Hematopoietic multipotent progenitor cell treated with erythropoietin and hydrocortisone succinate and interleukin-3 and kit ligand, for 6 days (in vitro differentiated cells): ENCODE results near the gene ACSL3.
"Not testable (repeated sequence)": the region's sequence is repeated elsewhere in the genome, so short reads cannot be mapped to it uniquely, and the experiment has no call there.

Experiments used
- DNase-seq: peaks from one replicate; pipeline ENCODE4 v3.0.0-alpha.2; 2015

Gene ACSL3

DNA sequence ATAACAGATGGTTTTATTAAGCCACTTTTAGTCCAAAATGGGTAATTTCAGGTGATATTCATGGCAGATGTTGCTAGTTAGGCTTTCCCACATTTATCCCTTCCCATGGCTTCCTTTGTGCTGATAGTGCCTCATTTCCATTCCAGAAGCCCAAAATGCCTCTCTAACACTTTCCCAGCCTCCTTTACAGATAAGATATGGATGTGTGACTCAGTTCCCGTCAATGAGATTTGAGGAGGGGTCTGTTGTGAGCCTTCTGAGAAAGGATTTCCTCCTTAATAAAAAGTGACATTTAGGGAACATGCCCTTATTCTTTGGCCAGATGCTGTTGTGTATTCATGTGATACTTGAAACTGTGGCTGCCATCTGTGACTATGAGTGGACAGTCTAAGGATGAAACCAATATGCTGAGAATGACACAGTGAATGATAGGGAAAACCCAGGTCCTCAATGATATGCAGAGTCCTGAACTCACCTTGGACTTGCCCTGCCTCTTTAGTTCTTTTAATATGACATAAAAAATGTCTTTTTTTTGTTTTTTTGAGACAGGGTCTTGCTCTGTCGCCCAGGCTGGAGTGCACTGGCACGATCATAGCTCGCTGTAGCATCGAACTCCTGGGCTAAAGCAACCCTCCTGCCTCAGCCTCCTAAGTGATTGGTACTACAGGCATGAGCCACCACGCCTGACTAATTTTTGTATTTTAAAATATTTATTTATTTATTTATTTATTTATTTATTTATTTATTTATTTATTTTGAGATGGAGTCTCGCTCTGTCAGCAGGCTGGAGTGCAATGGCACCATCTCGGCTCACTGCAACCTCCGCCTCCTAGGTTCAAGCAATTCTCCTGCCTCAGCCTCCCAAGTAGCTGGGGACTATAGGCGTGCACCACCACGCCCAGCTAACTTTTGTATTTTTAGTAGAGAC is 5.8 kb upstream of the ACSL3 start:
- no peak for DNase-seq

DNA sequence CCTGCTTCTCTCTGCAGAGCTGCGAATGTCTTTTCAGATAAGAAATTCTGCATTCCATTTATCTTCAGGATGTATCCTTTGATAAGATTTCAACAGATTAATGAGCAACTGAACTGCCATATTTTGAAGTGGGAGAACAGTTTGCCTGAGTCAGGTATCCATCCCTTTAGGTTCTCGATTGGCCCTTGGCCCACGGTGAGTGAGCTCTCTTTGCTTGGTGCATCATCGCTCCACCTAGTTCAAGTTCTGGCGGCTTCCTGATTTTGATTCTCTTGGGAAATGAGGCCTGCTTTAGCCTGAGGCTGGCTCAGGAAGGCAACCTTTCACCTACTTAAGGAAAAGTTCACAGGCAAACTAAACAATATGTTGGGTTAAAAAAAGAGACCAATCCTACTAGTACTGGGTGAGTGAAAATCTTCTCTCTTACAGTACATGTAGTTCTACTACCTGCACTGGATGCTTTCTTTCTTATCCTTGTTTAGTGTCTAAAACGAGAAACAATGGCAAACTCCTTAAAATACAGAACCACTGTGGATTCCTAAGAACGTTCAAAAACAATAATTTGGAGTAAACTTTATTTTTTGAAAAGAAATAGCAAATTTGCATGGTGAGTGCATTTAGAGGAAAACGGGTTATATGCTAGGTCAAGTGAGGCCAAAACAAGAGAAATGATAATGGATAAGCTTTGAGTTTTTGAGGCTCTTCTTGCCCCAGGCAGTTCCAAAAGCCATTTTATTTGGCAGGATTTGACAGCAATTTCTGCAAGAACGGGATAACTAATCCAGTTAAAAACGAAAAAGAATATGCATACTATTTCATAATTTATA is 837 bp upstream of the ACSL3 start:
- peak; percentile 33 for DNase-seq

DNA sequence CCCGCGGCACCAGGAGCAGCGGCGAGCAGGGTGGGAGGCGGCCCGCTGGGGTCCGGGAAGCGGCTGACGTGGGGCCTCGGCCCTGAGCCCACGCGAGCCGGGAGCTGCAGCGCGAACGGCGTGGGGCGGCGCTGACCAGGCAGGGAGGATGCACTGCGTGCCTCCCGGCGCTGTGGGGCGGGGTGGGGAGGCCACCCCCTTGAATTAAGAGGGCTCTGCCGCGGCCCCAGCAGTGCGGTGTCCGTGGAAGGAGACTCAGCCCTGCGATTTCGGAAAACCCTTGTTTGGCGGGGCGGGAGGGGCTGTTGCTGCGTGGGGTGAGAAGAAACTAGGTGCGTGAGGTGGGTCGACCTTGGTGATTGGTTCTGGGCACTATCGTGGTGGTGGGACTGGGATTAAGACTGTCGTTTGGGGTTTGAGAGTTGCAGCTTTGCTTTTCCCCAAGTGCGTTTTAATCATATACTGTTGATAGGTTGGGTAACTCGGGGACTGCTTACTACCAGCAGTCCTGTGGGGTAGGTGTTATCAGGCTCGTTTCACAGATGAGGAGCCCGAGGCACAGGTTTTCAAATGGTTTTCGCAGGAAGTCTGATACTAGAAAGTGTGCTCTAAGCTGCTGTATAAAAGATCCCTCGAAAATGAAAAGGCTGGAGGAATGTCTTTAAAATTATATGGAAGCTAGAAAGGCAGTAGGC is 722 bp downstream of the ACSL3 start:
- peak; percentile 47 for DNase-seq

DNA sequence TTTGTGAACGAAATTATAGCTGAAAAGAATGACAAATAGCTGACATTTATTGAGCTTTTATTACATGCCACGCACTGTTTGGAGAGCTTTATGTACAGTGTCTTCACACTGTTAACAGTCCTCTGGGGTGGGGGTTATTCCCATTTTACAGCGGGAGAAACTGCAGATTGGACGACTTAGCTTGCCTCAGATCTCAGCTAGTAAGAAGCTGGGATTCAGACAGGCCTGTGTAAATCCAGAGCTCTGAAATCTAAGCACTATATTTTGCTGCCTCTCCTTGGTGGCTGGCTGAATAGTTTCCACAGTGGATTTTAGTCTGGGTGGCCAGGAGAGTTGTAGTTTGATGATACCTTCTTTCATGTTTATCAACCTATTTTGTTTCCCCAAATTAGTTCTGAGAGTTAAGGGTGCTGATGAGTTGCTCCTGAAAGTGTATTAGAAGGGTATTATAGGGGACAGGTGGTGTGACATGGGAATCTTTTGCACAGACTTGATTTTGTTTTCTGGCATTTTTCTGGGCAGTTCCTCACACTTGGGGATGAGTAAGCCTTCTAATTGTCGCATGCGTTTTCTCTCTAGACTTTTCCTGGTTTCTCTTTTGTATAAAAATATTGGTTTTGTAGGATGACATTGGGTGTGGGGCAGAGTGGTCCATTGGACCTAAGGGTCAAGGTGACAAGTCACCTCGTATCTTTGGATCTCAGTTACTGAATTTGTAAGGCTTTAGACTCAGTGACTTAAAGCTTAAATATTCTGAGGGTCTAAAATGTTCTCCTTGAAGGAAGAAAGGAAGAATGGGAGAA is 1.5 kb downstream of the ACSL3 start:
- peak; percentile 25 for DNase-seq

DNA sequence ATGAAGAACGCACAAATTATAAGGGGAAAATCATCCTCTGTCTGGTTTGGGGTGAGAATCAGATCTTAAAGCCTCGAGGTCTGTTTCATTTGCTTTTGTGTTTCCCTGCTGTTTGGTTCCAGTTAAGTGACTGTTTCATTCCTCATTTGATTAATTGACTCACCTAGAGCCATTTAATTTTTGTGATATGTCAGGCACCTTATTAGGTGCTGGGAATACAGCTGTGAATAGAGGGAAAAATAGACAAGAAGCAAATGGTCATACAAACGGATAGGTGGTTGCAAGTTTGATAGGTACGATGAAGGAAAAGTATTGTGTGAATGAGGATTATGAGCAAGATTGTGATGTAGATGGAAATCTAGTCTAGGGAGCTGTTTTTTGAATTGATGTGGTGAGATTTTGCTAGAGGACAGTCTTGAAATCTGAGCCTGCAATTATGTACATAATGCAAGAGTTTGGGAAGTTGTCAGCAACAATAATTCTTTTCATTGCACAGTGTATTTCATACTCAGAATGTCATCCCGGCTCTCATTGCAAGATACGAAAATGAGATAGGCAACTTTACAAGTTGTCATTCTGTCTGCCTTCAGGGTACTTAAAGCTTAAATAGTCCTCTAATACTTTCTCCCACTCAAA is 2.2 kb downstream of the ACSL3 start:
- no peak for DNase-seq

DNA sequence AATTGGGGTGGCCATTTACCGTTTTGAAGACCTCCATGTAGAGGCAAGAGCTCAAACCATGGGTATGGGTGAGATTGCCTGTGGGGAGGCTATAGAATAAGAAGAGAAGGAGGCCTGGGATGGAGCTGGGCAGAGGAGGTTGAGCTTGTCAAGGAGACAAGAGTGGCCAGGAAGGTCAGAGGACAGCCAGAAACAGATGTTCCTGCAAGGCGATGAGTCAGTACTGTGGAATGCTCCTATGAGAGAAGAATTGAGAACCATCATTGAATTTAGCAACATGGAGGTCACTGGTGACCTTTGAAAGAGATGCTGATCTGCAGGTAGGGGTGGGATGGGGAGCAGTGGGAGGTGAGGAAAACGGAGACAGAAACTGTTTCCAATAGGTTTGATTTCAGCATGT is 3.5 kb downstream of the ACSL3 start:
- DNase-seq: no peak

DNA sequence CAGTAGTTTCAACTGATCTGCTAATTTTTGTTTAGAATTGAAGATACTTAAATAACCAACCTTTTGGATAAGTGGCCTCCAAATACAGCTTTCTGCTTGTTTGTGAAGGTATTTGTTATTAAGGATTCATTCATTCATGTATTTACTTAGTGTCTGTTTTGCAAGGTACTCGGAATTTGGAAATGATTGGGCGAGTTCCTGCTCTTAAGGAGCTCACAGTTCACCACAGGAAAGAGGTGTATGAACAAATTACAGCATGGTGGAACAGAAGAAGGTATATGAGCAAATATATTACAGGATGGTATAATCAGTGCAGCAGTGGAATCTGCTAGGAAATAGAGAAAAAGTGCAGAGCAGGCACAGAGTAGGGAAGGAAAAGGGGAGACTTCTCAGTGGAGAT is 4.5 kb downstream of the ACSL3 start:
- DNase-seq: no peak

DNA sequence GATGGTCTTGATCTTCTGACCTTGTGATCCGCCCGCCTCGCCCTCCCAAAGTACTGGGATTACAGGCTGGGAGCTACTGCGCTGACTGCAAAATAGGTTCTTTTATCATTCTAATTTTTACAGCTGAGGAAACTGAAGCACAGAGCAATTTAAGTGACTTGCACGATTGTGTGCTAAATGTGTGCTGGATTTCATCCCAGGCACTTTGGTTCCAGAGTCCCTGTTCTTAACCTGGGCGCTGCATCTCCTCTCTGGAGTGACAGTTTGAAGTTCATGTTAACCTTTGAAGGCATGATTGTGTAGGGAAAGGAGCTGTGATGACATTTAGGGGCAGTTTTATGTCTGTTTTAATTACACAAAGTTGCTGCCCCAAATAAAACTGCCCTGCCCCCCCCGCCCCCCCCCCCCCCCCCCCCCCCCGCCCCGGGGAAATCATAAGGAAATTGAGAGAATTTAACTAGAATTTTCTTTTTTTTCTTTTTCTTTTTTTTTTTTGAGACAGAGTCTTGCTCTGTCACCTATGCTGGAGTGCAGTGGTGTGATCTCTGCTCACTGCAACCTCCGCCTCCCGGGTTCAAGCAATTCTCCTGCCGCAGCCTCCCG is 5.6 kb downstream of the ACSL3 start:
- DNase-seq: no peak

DNA sequence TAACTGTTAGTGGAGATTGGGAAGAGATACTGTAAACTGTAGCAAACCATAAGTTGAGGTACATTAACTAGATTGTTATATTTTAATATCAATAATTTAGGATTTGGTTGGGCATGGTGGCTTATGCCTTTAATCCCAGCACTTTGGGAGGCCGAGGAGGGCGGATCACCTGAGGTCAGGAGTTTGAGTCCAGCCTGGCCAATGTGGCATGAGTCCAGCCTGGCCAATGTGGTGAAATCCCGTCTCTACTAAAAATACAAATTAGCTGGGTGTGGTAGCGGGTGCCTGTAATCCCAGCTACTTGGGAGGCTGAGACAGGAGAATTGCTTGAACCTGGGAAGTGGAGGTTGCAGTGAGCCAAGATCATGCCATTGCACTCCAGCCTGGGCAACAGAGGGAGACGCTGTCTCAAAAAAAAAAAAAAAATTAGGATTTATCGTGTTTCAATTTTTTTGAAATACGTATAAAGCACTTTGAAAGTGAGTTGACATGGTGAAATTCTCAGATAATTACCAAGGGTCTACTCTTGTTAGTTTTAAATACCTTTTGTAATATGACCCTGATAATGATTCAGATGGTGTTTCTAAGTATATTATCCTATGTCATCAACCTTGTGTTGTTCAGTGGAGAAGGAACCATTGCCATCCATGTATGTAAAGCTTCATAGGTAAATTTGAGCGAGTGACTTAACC is 7.9 kb downstream of the ACSL3 start:
- not testable (repeated sequence) for DNase-seq

DNA sequence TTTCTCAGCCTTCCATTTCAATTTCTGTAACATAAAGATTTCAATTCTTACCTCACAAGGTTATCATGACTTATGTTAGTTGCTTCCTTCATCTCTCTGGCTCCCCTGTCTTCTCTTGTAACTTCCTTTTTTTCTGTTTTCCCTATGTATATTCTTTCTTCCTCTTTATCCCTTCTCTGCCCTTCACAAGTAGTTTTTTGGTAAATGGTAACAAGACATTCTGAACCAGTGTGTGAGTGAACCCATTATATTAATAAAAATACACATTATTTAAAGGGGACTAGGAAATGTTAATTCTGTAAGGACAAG is 8.4 kb downstream of the ACSL3 start:
- no peak for DNase-seq

DNA sequence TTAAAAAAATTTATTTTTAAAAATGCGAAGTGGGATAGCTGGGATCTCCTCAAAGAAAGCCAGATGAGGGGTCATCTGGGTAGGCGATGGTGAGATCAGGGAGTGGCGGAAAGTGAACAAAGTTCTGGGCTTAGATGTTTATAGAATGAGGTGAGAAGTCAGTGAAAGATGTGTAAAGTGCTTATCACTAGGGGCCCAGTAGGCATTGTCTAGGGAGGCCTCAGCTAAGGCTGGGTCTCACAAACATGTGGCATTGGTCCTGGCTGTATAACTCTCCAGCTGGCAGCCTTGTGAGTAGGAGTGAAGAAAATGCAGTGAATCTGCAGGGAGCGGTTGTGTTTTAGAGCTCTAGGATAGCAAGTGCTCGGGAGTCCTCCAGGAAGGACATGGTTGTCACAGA is 10.5 kb downstream of the ACSL3 start:
- peak; percentile 33 for DNase-seq

DNA sequence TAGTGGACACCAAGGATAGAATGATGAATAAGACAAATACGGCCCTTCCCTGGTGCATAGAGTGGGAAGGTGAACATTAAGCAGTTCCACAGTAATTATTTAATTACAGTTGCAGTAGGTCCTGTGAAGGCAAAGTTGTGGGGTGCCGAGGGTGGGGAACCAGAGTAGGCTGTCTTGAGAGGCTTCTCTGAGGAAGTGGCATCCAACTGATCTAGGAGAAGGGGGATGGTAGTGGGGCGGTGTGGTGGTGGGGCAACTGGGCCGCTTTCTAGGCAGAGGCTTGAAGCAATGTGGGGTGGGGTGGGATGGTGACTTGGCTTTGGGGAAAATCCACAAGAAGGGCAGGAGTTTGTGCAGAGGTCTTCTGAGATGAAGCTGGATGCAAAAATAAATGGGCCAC is 11.7 kb downstream of the ACSL3 start:
- DNase-seq: no peak

DNA sequence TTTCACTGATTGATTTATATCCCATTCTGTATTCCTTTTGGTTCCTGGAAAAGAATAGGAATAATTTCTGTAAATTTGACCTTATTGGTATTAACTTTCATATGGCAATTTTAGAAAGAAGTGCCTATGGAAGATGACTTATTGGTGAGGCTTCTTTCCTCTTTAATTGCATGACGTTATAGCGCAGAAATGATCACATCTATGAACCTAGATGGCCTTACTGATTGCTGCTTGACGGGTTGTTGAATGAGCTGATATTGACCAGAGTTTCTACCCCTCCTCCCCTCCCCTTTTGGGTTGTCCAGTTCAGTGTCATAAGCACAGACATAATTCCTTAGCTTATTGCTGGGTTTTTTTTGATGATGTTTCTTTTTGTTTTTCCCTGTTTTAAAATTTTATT is 14.6 kb downstream of the ACSL3 start:
- DNase-seq: no peak

DNA sequence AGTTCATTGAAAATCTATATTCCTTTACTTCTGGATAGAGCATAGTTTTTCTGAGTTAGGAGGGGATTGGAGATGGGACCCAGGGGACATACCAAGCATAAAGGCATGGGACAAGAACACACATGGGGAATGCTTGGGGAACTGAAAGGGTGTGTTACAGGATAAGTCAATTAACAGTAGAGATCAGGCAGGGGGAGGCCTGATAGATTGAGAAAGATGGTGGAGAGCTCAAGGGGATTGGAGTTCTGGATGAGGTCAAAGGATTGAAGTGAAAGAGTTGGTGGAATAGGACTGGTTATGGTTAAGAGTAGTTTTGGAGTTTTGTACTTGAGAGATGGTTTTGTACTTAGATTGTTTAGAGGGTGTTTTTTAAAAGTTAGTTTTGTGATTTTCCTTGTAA is 16.1 kb downstream of the ACSL3 start:
- DNase-seq: no peak

DNA sequence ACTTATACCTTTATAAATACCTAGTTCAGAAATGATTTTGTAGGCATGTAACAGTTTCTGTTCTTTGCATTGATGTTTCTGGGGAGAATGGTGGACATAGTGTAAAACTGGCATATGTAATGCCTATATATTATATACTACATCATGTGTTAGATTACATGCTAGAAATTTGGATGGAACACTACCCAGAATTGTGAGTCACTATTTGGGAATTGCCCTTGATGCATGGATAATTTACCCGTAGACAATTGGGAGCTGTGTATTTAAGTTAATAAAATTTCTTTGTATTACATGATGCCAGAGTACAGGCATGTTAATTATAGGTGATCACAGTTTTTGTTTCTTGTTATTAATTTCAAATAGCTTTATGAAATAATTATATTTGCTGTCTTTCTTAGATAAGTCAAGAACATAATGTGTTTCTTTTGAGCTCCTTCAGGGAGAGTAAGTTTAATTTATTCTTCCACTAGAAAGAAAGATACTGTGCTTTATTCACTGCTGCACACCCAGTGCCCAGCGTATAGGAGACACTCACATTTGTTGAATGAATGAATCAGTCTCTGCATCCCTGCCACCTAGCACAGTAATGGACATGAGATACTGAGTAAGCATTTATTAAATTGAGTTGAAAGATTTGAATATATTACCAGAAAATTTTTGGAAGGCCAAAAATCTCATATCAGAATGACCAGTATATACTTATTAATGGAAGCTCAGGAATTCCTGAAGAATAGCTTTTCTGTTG is 16.9 kb downstream of the ACSL3 start:
- no peak for DNase-seq

DNA sequence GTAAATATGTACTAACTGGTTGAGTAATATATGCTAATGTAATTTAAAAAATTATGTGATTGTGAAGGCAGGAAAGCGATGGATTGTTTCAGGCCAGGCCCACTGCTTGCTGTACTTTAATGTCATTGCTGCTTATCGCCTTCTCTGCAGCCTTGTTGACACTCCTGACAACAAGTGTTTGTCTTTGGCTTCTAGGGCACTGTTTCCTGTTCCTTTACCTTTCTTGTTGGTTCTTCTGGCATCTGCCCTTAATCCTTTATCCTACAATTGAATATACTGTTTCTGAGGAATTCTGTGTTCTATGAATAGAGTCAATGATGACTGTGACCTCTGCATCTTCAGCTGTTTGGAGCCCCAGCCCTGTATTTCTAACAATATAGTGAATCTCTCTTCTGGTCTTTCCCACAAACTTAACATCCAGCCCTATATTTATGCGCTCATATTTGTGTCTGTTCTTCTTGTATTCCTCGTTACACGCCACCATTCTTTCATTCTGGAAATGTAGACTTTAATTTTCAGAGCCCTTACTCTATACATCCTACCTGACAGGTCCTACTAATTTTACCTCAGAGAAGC is 17.6 kb downstream of the ACSL3 start:
- no peak for DNase-seq

DNA sequence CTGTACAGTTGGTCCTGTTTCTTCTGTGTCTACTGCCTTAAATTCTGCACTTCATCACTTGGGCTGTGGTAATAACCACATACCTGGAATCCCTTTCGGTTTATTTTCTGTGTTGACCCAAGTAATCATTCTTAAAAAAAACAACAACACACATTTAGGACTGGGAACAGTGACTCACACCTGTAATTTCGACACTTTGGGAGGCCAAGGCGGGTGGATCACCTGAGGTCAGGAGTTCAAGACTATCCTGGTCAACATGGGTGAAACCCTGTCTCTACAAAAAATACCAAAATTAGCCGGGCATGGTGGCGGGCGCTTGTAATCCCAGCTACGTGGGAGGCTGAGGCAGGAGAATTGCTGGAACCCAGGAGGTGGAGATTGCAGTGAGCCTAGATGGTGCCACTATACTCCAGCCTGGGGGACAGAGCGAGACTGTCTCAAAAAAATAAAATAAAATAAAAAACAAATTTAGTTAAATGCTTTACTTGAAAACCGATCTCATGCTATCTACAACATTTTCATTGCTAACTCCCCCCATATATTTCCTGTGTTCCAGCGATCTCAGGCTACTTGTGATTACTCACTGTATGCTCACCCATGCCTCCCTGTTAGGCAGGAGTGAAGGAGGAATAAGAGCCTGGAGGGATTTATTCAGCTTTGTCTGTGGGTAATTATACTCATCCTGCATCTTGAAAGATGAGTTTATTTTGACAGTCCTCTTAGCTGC is 18.2 kb downstream of the ACSL3 start:
- DNase-seq: no peak

DNA sequence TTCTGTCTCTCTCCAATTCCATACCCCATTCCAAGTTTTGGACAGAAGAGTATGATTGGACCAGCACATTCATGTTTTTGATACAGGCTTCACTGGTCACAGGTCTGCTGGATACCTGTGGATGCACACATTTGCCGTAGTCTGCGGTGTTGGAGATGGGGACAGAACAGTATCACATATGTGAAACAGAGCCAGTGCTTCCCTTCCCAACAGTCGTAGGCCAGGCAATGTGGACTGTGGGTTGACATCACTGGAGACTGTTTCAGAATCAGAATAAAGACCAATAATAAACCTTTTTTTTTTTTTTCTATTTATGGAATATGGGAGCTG is 18.7 kb downstream of the ACSL3 start:
- DNase-seq: no peak

DNA sequence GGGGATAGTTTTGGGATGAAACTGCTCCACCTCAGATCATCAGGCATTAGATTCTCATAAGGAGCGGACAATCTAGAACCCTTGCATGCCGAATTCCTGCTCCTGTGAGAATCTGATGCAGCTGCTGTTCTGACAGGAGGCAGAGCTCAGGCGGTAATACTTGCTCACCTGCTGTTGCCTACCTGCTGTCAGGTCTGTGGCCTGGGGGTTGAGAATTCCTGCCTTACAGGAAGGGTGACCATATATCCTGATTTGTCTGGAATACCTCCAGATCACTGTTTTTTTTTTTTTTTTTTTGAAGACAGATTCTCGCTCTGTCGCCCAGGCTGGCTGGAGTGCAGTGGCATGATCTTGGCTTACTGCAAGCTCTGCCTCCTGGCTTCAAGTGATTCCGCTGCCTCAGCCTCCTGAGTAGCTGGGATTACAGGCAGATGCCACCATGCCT is 21.7 kb downstream of the ACSL3 start:
- no peak for DNase-seq
